GM18498 (cell line): ENCODE measurements around the gene WDR49.
A peak's percentile ranks its signal among the peaks of the same experiment; 100 is the strongest.

ENCODE experiments used
- ATAC-seq: cut with Tn5 transposase; IDR thresholded peaks from one replicate; pipeline ENCODE4 v1.9.1; 2021; ENCODE audit warnings: mild to moderate bottlenecking, moderate library complexity; ENCODE audit not compliant: unreplicated experiment

WDR49 gene

DNA sequence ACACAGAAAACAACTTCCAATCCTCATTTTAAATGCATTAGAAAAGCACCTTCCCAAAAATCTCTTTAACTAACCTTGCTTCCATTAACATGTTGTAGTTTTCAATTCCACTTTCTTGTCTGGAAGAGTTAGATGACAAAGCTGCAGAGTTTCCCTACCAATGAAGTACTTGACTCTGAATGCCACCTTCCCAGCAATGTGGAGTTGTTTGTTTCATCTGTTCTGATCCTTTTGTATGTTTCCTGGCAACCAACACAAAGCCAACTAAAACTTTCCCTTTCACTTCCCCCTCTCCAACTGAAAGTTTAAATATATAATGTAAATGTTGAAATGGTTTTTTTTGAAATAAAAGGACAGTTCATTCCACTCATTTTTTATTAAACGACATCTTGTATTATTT lies at the start of gene WDR49:
TSS of gene WDR49 (minus strand) at position 183 of the 400 bp plus-strand sequence. CDS start 517 bp downstream, outside the sequence.
- ATAC-seq: no peak

DNA sequence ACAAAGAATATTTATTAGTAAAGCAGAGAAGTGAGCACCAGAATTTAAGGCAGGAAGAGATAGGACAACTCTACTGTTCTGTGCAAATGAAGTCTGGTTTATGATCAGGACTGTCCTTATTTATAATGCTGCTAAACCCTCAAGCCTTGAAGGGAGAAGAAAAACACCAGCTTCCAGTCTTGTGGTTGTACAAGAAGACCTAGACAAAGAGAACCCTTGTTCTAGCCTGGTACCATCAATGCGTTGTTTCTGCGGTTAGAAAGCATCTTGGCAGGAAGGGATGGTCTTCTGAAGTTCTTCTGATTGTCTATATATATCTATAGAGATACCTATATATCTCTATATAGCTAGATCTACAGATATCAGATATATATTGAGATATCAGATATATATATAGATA lies 47.2 kb upstream of the WDR49 start:
- ATAC-seq: no peak

DNA sequence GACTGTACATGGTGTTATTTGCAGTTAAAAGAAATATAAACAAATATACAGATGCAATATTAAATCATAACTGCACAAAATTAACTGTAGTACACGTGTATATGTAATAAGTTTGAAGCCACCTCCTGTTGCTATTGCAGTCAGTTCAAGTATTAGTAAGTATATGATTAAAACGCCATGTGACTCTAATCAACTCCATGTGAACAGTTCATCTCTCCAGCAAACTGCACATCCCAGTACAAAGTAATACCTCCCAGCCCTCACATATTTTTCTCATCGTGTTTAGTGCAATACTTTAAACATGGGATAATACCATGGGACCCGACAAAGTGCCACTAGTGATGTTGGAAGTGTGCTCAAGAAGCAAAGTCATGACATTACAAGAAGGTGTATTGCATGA lies 46.3 kb upstream of the WDR49 start:
- ATAC-seq: no peak

DNA sequence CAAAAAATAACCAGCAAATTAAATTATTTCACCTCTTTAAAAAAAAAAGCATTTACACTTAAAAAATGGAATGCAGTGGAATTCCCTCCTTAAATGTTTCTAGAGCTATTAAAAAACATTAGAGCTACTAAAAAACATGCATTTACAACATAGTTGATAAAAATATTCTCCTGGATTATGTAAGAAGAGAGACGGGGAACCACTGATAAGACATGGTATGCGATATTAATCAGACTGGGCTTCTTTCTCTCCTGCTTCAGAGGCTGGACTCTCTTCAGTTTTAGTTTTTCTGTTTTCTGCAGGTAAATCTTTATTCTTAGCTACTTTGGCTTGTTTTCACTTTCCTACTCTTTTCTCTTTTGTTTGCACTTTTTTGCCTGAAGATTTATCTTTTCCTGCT lies 40.4 kb upstream of the WDR49 start:
- no peak for ATAC-seq

DNA sequence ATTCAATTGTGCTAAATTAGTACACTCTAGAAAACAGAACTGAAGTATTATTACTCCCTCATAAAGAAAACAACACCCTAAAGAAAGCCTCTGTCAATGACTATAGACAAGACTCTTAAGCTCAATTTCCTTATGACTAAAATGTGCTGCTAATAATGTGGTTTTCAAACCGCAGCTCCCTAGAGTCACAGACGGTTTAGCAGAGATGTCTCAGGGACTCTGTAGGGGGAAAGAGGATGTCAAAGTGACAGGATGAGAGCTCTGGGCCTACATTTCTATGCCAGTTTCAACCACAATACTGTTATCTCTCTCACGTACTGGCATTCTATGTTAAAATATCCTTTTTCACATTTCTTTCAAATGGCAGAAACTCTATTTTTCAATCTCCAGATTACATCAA lies 37.6 kb upstream of the WDR49 start:
- ATAC-seq: peak; percentile 100

DNA sequence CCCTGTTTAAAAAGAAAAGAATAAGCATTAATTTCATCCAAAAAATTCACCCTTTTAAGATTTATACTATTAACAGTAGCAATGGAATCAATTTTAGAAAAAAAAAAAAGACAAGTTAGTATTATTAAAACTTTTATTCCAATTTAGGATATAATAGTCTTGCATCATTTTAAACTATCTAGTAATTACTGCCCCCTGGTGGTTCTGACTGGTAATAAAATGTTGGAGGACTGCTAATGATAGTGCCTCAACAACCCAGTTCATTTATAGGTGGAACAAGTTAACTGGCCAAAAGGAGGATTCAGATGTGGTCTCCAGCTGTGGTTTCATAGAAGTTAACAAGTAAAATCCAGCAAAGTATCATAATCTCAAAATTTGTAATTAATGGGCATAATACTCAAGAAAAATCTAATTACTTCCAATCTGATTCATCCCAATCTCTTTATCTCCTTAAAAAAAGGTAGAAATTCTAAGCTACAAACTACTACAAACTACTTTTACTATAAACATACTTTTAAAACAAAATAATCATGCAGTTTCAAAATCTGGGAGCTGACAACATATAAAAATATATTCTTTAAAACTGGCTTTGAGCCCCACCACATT lies 30.7 kb upstream of the WDR49 start:
- peak; percentile 80 for ATAC-seq

DNA sequence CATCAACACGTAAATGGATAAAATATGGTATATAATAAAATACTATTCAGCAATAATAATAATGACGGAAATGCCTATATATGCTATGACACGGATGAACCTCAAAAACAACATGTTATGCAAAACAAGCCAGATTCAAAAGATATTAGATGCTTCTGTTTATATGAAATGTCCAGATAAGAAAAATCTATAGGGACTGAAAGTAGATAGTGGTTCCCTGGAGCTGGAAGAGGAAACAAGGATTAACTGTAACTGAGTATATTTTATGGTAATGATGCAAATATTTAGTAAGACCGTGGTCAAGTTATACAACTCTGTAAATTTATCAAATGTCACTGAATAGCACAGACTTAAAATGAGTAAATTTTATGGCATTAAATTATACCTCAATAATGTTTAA lies 25.8 kb upstream of the WDR49 start:
- no peak for ATAC-seq

DNA sequence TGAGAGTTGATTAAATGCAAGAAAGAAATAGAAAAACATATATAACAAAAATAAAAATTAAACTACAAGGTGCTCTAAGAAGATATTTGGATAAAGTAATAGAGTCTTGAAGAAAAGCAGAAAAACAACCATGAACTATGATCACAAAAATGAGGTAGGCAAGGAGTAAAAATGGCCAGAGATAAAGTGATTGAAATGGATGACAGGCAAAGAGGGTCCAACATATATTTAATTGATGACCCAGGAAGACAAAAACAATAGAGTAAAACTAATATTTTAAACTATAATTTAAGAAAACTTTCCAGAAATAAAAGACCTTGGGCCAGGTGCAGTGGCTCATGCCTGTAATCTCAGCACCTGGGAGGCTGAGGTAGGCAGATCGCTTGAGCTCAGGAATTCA lies 22.1 kb upstream of the WDR49 start:
- ATAC-seq: no peak

DNA sequence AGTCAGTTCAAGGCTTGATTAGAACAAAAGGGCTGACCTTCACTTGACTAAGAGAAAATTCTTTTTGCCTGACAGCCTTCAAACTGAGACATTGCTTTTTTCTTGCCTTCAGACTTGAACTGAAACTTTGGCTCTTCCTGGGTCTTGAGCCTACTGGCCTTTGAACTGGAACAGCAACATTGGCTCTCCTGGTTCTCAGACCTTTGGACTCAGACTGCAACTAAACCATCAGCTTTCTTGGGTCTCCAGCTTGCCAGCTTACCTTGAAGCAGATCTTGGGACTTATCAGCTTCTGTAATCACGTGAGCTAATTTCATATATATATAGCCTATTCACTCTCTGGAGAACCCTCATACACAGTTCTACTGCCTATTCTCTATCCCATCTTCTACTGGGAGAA lies 19.5 kb upstream of the WDR49 start:
- no peak for ATAC-seq

DNA sequence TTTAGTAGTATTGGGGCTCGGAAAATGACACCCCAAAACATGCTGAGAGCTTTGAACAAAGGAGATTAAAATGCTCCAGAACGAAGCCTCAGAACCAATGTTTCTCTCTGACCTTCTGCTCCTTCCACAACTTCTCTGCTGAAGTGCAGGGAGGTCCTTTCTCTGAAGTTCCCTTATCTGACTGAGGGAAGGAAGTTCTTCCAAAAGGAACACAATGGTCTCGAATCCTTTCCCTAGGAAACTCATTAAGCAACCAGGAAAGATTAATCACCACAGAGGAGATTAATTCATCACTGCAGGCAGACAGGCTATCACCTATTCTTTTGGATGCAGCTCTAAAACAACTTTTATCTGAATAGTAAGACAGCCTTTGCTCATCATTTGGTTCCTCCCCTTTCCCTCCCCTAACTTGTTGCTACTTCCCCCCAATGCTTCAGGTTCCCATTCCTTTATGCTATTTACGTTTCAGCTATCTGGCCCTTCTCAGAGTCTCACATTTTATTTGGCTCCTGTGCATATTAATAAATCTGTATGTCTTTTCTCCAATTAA lies 18.2 kb upstream of the WDR49 start:
- no peak for ATAC-seq

DNA sequence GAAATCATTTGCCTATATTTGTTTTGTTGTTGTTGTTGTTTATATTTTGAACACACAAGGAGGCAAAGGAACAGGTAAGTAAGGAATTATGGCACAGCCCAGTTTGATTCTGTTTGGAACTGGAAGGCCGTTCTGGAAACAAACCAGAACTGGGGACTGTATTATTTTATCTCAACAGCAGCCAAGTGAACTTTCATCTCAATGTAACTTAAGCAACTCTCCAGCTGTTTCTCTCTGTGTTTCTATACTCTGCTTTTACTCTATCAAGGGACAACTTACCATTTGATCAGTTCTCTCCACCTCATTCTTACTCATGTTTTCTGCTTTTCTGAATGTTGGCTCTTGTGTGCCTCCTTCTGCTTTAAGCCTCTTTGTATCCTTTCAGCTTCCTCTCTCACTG lies 16.0 kb upstream of the WDR49 start:
- no peak for ATAC-seq

DNA sequence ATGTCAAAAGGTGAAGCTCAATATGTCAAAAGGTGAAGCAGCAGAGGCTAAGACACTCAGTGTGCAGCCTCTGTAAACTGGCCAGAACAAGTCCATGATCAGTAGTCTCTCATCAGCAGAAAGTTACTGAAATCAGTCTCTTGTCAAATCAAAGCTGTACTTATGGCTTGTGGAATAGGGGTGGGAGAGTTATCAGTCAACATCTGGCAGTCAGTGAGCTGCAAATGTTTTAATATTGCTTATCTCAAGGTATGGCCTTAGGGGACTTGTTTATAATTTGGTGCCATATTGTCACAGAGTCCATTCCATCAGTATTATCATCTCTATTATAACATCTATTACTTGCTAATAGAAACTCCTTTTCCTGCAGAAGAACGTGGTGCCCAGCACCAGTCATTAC lies 14.9 kb upstream of the WDR49 start:
- no peak for ATAC-seq

DNA sequence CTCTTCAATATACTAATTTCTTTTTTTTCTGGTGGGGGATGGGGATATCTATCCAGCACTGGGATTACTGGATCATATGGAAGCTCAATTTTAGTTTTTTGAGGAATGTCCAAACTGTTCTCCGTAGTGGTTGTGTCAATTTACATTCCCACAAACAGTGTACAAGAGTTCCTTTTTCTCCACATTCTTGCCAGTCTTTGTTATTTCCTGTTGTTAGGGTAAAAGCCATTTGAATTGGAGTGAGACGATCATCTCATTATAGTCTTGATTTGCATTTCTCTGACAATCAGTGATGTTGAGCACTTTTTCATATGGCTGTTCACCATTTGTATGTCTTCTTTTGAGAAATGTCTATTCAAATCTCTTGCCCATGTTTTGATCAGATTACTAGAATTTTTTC lies 12.8 kb upstream of the WDR49 start:
- no peak for ATAC-seq

DNA sequence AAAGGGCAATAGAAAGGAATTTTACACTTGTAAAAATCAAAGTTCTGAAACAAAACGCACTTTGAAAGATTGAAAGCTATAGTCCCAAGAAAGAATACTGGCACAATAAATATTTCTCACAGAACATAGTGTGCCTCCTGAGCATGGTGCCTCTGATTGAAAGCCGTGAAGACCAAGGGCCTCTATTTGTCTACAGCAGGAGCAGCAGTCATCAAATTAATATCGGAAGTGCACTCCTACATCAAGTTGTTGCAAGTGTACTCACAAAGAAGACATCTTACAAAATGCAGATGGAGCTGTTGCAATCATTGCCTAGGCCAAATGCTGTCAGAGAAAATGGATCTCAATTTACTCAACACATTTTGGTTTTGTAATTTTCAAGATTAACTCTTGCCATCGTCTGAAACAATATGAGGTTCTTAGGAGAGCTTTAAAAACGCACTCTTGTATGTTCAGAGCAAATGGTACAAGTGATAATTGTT lies 9.2 kb upstream of the WDR49 start:
- ATAC-seq: no peak

DNA sequence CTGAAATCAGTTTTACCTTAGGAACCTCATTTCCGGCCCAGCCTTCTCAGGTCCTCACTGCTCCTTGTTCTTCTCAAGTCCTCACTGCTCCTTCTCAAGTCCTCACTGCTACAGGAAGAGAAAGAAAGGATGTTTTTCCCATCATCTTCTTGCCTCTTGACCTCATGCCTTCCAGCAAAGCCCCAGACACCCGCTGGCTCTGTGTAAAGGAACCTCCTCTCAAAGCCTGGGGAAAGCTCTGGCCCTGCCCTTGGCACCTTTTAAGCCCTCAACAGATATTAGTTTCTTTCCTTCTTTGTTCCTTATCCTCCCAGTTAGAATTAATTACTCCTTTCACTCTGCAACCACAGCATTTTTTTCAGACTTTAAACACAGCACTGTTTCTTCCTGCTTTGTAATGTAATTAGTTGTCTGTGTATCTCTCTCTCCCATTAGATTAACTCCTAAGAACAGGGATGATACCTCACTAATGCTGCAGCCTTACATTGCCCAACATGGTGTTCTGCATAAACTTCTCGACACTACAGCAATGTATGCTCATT lies 4.0 kb upstream of the WDR49 start:
- ATAC-seq: no peak

DNA sequence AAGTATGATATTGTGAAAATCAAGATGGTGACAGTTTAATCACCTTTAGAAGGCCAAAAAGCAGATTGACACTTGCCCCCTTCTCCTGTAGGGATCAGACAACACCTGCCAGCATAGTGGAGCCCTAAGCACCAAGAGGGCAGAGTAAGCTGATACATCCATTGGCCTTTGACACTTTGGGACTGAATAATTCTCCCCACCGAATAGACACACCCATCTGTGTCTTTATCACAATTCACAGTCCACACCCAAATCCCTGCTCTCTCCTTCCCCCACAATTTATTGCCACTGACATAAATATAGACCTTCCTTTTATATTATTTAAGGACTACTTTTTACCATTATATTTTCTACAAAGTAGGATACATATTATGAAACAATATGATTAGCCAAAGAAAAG lies 3.1 kb upstream of the WDR49 start:
- no peak for ATAC-seq

DNA sequence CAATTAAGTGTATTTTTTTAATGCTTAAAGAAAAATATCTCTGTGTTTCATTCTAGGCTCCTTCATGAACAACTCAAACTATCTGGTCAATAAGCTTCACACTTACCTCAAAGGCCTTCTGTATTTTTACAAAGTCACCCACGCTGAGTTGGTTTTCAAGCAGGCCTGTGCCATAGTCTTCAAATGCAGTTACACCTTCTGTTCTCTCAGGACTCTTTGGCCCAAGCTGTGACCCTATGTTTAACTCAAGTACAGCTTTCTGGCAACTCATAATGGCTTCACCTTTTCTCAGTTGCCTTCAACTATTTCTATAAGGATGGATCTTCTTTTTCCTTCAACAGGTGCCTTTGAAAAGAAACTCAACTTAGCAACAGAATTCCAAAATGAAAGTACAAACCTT lies 587 bp downstream of the WDR49 start:
- ATAC-seq: no peak

DNA sequence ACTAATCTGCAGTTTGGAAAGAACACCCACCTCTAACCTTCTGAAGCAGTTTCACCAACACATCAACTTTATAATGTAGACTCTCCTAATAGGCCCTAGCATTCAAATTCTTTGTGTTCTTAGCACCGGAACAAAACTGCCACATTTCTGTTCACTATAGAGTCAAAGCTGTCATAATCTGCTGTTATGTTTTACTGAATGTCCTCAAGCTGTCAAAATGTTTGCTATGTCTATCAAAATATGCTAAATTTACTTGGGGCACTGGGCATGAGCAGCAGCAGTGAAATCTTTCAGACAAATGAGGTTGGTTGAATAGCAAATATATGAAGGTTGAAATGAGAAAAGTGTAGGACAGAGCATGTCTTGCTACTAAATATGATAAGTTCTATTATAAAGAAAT lies 1.9 kb downstream of the WDR49 start:
- ATAC-seq: no peak

DNA sequence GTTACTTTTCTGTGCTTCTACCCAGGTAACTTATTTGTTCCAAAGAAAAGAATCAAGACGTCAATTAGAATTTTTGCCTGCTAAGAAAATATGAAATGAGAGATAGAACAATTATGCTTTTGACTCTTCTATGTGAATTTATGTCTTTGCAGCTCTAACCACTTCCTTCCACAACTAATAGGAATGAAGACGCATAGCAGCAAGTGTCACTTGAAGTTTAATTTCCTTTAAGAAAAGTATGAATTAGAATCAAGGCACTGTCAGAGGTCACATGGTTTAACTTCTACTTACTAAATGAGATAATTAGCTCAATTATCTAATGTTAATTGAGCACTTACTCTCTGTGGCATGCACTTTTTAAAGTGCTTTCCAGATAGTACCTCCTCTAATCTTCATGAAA lies 3.3 kb downstream of the WDR49 start:
- ATAC-seq: no peak

DNA sequence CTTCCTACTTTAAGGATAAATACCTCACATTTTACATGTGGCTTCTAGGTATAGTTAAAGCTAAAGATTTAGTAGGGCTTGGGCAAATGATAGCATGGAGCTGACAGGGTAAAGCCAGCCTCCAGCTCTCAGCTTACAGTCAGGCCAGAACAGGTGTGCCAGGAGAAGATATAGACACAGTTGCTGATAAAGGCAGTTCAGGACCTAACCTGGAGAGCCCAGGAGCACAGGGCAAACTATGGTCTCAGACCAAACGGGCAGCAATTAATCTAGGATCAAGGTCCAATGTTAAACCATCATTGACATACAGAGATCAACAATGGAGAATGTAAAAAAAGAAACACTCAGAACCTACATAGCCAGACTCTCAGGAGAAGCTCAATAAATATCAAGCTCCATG lies 4.0 kb downstream of the WDR49 start:
- no peak for ATAC-seq

DNA sequence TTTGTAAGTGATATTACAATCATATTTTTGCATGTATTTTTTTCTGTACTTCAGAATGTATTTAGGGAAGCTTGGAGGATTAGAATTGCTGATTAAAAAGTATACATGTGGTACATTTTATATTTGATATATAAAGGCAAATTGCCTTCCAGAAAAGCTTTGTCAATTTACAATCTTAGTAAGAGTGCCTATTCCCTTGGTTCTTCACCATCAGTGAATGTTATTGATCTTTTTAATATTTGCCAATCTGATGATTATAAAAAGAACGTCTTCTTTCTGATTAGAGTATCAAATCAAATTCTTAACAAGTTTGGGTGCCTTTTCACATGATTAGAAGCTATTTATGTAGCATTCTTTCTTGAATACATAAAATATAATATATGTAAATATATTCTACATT lies 9.1 kb downstream of the WDR49 start:
- no peak for ATAC-seq

DNA sequence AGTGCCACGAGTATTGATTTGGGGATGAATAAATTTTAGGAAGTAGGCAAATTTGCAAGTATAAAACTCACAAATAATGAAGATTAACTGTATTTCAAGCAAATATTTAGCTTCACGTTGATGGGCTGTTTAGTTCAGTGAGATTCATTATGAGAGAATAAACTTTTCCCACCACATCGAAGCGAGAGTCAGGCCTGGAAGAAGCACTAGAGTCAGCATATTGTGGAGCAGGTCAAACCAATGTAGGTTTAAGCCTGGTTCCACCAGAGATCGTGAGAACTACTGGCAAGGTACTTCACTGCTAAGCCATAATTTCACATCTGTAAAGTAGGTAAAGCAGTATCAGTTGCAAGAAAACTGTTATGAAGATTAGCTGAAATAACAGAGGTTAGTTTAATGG lies 22.3 kb downstream of the WDR49 start:
- ATAC-seq: no peak

DNA sequence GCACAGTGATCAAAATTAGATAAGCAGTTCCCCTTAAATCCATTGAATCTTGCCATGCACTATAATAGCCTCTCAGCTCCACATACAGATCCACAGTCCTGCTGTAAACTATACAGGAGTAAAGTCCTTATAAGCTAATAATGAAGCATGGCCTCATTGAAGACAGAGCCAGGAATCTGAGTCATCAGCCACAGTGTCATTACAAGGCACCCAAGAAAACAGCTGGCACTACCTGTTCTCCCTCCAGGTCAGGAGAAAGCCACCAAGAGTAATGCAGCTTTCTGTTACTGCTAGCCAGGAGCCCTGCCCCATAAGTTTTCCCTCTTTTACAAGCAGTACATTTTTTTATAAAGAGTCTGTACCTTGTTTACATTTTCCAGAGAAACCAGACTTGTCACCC lies 27.3 kb downstream of the WDR49 start:
- ATAC-seq: no peak
